HEK293 (cell line): ENCODE measurements around the gene GUCA1A.

Experiments
- CTCF ChIA-PET: fragments of 350-600 bp; formaldehyde crosslinking; extraction: SDS; loops from one replicate; lab custom pipeline; 2021; ENCODE audit warnings: antibody characterized with exemption; lab: Yijun Ruan, JAX
- POLR2A ChIA-PET: fragments of 300-600 bp; formaldehyde crosslinking; extraction: SDS; loops from one replicate; lab custom pipeline; 2020; ENCODE audit warnings: antibody characterized with exemption, inconsistent platforms; lab: Yijun Ruan, JAX
- H3K27ac ChIP-seq: fragments of 200-500 bp; sonication (Bioruptor generic); 2 replicates; pipeline ENCODE4 v1.5.1; 2014; ENCODE audit warnings: low read depth, low read length, control low read depth, inconsistent platforms; ENCODE audit errors: extremely low read depth
- H3K36me3 ChIP-seq, 2 experiments: fragments of 200-500 bp in 1 of 2; sonication (Bioruptor generic) in 1 of 2; 1 replicate in 1 of 2; 2 replicates in 1 of 2; pipeline ENCODE4 v1.5.1; 2014 to 2017; ENCODE audit warnings: inconsistent platforms in 2 of 2, low read length in 2 of 2; ENCODE audit not compliant: control insufficient read depth in 2 of 2, insufficient read depth in 1 of 2
- H3K4me1 ChIP-seq: fragments of 200-500 bp; sonication (Bioruptor generic); 2 replicates; pipeline ENCODE4 v1.5.1; 2014; ENCODE audit warnings: mild to moderate bottlenecking, low read length, inconsistent platforms; ENCODE audit not compliant: control insufficient read depth, insufficient read depth
- H3K4me3 ChIP-seq: 2 replicates; pipeline ENCODE4 v1.5.1; 2011; ENCODE audit warnings: low read depth, mild to moderate bottlenecking, control low read depth, low read length, moderate library complexity
- H3K9me3 ChIP-seq: fragments of 200-500 bp; sonication (Bioruptor generic); 2 replicates; pipeline ENCODE4 v1.5.1; 2014; ENCODE audit warnings: low read depth, low read length, inconsistent platforms; ENCODE audit not compliant: control insufficient read depth, insufficient read depth
- YY1 ChIP-seq: fragments of 450-650 bp; formaldehyde crosslinking; IDR thresholded peaks from 2 replicates; pipeline ENCODE4 v1.5.1; 2018; ENCODE audit warnings: missing biosample characterization, missing genetic modification characterization
- ZBTB48 ChIP-seq: fragments of 450-650 bp; formaldehyde crosslinking; IDR thresholded peaks from 2 replicates; pipeline ENCODE4 v1.5.1; 2016; ENCODE audit warnings: missing biosample characterization, missing genetic modification characterization
- ZEB2 ChIP-seq: fragments of 450-650 bp; formaldehyde crosslinking; IDR thresholded peaks from 2 replicates; pipeline ENCODE4 v1.5.1; 2016; ENCODE audit warnings: missing biosample characterization, missing genetic modification characterization
- ZNF239 ChIP-seq: fragments of 450-650 bp; formaldehyde crosslinking; IDR thresholded peaks from 2 replicates; pipeline ENCODE4 v1.5.1; 2016; ENCODE audit warnings: missing biosample characterization, missing genetic modification characterization
- ZNF555 ChIP-seq: fragments of 450-650 bp; formaldehyde crosslinking; conservative IDR thresholded peaks from 2 replicates; pipeline ENCODE4 v1.5.1; 2017; ENCODE audit warnings: missing biosample characterization, mild to moderate bottlenecking, missing genetic modification characterization, inconsistent platforms
- ZNF560 ChIP-seq: fragments of 450-650 bp; formaldehyde crosslinking; IDR thresholded peaks from 2 replicates; pipeline ENCODE4 v1.5.1; 2017; ENCODE audit warnings: missing biosample characterization, missing genetic modification characterization, borderline replicate concordance
- ZNF670 ChIP-seq: fragments of 450-650 bp; formaldehyde crosslinking; IDR thresholded peaks from 2 replicates; pipeline ENCODE4 v1.5.1; 2016; ENCODE audit warnings: missing biosample characterization, missing genetic modification characterization, low read depth

GUCA1A gene

GRCh38 chr6:42228305-42228704 is 55.1 kb downstream of the GUCA1A start:
- Histone ChIP-seq H3K4me1 (peaks cover 16% of the 10 kb centered on the region), H3K9me3 (no peaks in the 10 kb centered on the region), H3K36me3 (peaks cover 0 to 3% of the 10 kb centered on the region in 2 experiments; a peak in 1 of 3 replicates), H3K27ac (no peak overlapping the region), H3K4me3 (no peak overlapping the region)
- POLR2A ChIA-PET, result no interaction called here
- CTCF ChIA-PET, result interaction anchor here (0.6 to 5.2 kb wide), 4 partner anchors 14 to 320 kb away, joined by 3 to 46 read pairs (median 4); no protein-coding TSS in a partner anchor
- TF ChIP-seq ZNF555 (no peak), ZNF670 (no peak), ZEB2 (no peak), ZNF560 (tag by site-specific recombination) (no peak), YY1 (tag by site-specific recombination) (no peak), ZBTB48 (tag by site-specific recombination) (no peak), ZNF239 (tag by site-specific recombination) (no peak)
